HG03139 (cell line): ENCODE measurements around the gene NRCAM.

Experiments used
- ATAC-seq: cut with Tn5 transposase; IDR thresholded peaks from one replicate; pipeline ENCODE4 v1.9.1; 2021; ENCODE audit not compliant: unreplicated experiment

NRCAM gene

GRCh38 chr7:108103558-108104298 is 352.5 kb downstream of the NRCAM start:
- no peak for ATAC-seq

- no peak for ATAC-seq
These were observed 353.4 kb downstream of the NRCAM start for GRCh38 chr7:108102671-108103312.

GRCh38 chr7:108101759-108102158 is 354.5 kb downstream of the NRCAM start:
- no peak for ATAC-seq

GRCh38 chr7:108099713-108100112 is 356.5 kb downstream of the NRCAM start:
- ATAC-seq, result no peak

- no peak for ATAC-seq
These were observed 358.5 kb downstream of the NRCAM start for GRCh38 chr7:108097703-108098102.
